HG03108 (cell line): ENCODE data around the gene CDCA5.

Experiments
- ATAC-seq: cut with Tn5 transposase; IDR thresholded peaks from one replicate; pipeline ENCODE4 v1.9.1; 2021; ENCODE audit warnings: moderate library complexity; ENCODE audit not compliant: unreplicated experiment

Gene CDCA5

DNA sequence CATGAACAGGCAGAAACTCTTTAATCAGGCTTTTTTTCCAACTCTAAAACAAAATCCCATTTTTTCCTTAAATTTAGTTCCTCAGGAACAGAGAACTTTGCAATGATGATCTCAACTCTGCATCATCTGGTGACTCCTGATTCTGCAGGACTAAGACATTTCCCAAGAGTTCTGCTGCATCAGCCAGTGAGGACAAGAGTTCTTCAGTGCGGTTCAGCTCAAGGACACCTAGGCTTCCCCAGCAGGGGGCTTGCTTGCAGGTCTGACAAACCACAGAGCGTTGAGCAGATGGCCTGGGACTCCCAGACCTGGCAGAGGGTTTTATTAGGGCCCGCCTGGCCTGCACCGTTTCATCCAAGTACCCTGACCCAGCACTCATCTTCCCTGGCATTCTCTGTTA lies 6.4 kb downstream of the CDCA5 start:
- no peak for ATAC-seq

DNA sequence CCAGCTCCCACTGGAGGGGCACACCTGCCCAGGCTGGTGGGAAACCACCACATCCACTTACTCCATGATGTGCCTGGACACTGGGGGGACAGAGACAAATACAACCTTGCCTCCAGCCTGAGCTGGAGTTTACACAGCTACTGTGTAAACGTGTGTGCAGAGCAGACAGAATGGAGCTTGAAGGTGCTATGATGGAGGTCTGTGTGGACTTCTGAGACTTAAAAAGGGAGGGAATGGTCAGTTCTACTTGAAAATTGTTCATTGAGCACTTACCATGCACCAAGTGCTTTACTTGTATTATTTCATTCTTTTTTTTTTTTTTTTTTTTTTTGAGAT lies 11.2 kb downstream of the CDCA5 start:
- ATAC-seq = no peak

DNA sequence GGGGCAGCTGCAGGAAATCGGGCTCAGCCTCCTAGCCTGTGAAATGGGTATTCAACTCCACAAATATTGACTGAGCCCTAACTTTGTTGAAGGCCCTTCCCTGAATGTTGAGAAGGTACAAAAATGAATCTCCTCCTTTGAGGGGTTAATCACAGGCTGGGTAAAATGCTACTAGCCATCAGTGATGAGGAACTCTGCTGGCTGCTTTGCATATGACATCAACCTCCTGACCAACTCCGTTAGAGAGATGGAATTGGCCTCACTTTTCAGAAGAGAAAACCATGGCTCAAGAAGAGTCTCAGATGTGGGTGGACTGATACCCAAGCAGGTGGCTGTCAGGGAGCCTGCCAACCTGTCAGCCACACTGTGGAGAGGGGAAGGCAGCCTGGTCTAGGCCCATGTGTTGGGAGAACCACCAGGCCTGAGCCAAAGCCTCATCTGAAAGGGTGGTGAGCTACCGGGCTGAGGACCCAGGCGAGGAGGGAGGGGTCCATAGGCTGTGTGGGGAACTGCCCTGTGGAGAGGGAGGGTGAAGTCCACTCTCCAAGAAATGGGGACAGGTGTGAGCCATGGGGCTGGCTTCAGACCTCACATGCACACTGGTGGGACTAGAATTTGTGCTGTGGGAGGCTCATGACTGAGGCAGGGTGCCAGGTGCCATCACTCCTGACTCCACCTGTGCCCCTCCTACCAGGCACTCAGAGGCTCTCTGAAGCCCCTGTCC lies 11.8 kb downstream of the CDCA5 start:
- ATAC-seq = no peak

DNA sequence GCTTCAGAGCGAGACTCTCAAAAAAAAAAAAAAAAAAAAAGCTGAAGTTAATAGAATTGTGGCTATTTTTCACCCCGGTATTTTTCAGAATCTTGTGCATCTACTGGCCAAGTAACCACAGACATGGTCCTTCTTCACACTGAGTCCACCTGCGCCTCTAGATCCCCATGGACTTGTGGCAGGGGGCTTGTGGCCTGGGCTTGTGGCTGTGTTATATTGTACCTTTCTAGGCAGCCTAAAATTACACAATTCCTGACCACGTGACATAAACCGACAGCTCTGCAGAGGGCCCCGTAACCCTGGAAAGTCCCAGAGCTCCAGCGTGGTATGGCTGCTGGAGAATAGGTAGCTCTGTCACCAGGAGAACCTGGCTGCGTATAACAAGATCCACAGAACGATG lies 14.6 kb downstream of the CDCA5 start:
- no peak for ATAC-seq

DNA sequence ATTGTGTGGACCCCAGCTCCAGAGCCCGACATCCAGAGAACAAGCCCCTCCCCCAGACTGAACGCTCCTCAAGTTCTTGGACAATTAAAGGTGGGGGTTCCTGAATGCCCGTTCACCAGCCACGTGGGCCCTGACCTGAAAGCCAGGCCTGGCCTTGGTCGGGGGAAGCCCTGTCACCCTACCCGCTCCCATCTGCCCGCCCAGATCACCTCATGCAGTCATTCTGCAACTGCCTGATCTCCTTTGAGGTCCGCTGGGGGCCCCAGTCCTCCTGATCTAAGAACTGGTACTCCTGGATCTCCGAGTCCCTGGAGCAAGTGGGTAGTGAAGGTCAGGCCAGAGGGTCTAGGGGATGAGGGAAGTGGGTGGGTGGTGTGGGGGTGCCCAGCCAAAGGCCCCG lies 16.4 kb downstream of the CDCA5 start:
- ATAC-seq = no peak

DNA sequence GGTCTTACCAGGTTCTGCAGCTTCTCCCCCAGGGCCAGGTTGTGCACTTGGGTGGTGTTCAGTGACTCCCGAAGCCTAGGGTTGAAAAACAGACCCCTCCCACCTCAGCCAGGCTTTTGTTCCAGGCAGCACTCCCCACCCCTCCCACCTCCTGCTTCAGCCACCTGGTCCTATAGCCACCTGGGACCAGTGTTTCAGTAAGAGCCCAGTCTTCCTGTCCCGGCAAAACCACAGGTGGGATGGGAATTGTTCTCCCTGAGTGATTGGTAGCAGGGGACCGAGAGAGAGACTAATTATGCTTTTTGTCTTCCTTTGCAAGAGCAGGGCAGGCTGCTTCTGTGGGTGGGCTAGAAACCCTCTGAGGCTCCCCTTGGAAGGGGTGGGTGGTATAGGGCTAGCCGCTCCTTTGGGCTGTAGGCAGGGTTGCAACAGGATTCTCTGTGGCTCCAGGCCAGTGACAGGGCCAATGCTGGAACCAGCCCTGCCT lies 17.0 kb downstream of the CDCA5 start:
- no peak for ATAC-seq

DNA sequence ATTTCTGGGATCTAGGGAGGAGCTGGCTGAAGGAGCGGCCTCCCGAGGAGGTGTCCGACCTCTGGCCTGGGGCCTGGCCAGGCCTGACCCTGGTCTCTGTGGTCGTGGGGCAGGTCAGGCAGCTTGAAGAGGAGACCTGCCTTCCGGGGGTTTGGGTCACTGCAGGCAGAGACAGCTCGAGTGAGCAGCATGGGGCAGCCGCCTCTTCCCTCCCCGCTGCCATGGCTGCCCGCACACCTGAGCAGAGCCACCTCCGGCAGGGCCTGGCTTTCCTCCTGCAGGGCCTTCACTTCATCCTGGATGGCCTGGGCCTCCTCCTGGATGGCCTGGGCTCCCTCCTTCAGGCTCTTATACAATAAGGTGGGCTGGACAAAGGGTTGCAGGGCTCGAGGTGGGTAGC lies 17.5 kb downstream of the CDCA5 start:
- no peak for ATAC-seq

DNA sequence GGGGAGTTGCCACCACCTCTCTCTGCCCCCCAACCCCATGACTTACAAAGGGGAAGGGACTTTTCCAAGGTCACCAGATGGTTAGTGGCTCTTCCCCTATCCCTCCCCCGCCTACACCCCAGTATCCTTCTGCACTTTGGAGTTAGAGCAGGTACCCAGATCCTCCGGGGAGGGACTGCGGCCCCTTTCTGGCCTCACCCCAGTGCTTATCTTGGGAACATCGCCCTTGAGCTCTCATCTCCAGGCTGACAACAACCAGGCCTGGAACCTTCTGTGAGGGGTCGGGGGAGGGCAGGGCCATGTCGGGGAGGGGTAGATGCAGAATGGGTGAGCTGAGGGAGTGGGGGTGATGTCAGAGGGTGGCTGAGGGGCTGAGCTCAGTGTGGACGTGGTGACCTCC lies 18.0 kb downstream of the CDCA5 start:
- ATAC-seq = no peak

DNA sequence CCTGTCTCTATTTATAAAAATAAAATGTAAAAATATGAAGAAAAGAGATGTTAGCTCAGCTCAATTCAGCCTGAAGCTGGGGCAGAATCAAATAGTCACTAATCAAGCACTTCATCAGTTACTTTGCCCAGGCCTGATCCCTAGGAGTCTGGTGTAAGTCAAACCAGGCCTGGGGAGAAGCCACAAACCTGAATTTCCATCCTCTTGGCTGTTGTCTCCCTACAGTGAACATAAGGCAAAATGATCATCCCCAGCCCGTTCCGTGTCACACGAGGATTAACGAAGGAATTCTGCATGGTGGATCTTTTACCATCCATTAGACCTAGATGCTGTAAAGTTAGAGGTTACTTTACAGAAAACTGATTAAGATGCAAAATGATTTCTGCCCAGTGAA lies 19.0 kb downstream of the CDCA5 start:
- no peak for ATAC-seq

DNA sequence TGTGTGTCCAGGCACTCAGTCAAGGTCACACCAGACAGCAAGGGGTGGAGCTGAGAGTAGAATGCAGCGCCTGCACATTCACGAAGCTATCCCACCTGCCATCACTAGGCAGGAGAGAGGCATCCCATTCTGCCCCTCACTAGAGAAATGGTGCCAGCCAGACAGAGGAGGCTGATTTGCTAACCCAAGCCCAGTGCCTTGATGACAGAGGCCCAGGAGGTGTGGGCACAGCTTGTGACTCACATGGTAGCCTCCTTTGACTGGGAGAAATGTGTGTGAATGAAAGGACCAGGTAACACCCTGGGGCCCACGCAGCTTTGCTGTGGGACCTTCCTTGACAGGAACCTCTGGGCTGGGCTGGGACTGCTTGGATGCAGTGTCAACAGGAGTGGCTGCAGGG lies 20.3 kb downstream of the CDCA5 start:
- ATAC-seq = no peak

DNA sequence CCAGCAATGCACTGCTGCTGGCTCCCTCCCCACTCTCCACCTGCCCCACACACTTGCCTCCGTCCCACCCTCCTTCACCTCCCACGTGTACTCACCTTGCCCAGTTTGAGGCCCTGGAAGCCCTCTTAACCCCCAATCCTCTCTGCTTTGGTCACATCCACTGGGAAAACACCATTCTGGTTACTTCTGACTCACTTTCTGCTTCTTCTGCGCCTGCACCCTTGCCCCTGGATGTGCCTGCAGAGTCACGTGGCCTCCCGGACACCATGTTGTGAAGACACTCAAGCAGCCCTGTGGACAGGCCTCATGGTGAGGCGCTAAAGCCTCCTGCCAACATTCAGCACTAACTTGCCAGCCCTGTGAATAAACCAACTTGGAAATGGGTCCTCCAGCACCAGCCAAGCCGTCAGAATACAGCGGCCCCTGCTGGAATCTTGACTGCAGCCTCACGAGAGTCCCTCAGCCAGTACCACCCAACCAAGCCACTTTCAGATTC lies 22.9 kb downstream of the CDCA5 start:
- no peak for ATAC-seq

DNA sequence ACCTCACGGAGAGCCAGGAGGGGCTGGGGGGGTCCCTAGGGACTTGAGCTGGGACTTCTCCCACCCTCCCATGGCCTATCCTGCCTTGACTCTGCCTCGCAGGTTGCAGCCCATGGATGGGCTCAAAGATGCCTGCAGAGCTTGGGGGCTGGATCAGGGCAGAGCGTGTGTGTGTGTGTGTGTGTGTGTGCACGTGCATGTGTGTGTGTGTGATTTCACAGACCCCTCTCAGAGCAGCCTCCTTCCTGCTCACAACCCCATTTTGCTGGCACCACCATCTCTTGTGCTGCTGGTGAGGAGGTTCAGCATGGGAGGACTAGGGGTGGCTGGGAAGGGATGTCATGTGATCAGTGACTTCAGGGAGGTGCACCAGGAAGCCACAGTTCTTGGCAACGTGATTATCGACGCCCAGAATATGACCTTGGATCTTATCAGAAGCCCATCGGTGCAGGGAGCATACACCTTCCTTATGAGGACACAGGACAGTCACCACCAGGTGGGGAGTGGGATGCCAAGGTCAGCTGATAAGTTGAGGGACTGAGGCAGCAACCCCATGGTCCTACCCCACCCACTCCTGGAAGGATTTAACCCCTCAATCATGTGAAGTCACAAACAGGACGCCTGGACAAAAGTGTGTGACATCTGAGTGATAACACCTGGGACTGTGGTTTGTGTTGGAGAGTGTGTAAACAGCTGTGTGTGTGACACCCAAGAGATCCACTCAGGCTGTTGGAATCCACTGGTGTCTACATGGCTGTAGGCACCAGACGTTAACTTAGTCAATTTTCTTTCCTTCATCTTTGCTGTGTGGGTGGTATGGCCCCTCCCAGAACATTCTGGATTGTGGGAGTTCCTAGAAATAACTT lies 23.6 kb downstream of the CDCA5 start:
- no peak for ATAC-seq

DNA sequence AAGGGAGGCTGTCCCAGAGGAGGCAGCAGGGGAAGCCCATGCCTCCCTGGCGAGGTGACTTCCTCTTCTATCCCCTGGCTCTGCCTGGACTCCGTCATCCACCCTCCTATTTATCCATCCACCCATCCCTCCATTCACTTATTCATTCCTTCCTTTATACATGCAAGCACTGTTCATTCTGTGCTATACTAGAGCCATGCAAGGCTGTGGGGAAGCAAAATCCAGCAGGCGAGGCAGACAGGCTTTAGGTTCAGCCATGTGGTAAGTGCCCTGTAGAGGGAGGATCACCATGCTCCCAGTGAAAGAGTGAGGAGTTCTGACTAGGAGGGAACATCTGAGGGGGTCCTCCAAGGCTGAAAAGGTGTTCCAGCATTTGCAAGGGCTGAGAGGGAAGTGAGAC lies 24.3 kb downstream of the CDCA5 start:
- ATAC-seq = no peak

DNA sequence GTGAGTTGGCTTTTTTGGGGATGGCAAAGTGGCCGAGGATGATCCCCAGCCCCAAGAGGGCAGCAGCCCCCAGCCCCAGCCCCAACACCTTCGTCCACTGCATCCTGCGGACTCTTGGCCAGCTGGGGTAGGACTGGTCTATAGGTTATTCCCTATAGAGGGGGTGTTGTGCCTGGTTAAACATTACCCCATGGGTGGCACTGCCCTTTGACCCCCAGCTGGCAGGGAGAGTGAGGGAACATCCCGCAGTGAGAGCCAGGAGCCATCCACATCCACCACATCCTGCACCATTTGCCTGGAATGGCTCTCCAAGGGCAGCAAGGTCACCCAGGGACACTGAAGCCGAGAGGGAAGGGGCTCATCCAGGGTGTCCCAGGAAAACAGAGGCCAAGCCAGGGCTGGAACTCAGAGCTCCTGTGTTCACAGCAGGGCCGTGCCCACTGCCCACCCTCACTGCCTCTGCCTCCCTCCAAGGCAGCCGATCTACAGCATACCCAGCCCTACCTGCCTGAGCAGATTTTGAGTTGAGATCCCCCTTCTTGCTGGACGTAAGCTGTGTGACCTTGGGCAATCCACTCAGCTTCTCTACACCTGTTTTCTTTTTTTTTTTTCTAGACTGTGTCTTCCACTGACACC lies 25.3 kb downstream of the CDCA5 start, which contains the start of gene NAALADL1:
NAALADL1 (minus strand) TSS at position 135 of the 636 bp plus-strand sequence; CDS start at position 103, 32 bp downstream.
- ATAC-seq = no peak

DNA sequence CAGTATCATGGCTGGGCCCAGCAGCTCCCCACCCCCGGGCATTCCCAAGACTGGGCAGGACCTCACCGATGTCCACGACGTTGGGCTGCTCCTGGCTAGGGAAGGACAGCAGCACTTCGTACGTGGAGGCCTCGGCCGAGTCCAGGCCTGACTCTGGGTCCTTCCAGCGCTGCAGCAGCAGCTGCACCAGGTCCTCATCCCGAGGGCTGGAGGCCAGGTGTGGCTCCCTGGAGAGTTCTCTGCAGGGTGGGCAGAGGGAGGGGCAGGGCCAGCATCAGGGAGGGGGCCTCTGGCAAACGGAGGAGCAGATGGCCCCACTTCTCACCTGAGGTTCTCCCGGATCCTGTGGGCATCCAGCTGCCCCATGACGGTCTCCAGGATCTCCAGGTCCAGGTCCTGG lies 25.8 kb downstream of the CDCA5 start:
- ATAC-seq = no peak

DNA sequence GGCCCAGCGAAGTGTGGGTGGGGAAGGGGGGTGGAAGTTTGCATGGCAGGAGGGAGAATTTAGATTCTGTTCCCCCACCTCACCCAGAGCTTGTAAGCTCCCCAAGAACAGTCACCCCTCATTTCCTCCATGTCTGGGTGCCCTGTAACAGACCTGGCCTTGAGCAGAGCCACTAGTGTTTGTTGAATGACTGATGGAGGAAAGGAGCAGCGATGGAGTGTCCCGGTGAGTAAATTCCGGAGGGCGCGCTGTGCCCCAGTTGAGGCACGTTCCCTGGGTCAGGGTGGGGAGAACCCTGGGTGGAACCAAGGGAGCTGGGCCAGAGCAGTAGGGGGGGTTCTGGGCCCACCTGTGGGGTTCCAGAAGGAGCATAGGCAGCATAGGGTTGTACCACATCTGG lies 26.3 kb downstream of the CDCA5 start:
- no peak for ATAC-seq

DNA sequence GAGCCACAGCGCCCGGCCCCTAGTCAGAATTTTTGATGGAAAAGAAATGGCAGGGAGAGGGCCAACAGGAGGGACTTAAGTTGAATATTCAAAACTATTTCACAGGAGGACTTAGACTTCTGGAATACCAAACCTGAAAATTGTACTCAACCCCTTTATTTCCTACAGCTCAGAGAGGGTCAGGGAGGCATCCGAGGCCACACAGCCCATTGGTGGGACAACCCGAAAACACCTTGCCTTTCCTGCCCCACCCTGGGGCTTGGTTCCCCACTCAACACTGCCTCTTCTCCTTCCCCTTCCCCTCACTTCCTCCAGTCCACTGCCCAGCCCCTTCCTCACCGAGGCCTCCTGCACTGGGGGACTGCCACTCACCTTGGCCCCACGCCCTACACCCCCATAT lies 26.8 kb downstream of the CDCA5 start:
- no peak for ATAC-seq

DNA sequence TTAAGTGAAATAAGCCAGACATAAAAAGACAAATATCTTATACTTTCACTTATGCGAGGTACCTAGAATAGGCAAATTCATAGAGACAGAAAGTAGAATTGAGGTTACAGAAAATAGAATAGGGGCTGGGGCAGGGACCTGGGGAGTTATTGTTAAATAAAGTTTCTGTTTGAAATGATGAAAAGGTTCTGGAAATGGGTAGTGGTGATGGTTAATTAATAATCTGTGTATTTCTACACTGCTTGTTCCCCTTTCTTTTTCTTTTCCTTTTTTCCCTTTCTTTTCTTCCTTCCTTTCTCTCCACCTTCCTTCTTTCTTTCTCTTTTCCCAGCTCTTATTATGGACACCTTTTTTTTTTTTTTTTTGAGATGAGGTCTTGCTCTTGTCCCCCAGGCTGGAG lies 28.3 kb downstream of the CDCA5 start:
- ATAC-seq = no peak

DNA sequence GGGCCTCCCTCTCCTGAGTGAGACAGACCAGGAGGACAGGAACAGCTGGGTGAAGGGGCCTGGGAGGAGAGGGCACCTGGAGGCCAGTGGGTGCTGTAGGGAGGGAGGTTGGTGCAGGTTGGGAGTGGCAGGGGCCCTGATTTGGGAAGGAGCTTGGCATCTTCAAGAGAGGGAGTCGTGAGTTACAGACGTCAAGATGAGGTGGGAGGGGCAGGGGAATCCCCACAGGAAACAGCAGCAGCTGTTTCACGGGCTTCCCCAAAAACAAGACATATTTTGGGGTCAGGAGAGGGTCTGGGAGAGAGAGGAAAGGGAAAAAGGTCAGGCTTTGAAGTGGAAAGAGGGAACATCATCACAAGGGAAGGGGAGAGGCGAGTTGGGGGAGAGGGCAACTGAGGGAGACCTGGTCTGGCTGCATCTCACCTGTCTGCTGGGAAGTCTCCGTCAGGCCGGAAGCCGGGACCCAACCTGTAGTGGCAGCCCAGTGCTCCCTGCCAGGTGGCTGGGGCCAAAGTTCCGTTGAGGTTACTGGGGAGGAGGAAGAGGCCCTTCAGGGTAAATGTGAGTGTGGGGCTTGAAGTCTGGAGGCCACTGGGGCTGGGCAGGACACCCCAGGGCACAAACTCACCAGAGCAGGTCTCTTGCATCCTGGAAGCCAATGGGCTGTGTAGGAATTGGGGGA lies 29.9 kb downstream of the CDCA5 start:
- ATAC-seq = no peak

DNA sequence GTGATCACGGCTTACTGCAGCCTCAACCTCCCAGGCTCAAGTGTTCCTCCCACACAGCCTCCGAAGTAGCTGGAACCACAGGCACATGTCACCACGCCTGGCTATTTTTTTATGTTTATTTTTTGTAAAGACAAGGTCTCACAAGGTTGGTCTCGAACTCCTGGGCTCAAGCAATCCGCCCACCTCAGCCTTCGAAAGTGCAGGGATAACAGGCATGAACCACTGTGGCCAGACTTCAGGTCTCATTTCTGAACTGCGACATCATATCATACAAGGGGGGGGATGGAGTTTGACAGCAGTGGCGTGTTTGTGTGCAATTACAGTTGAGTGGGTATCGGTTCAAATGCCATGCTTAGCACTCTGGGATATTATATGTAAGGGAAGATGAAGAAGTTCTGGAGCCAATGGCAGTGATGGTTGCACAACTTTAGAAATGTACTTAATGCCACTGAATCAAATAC lies 32.4 kb downstream of the CDCA5 start:
- no peak for ATAC-seq
